GM21529 (cell line): Measurements from ENCODE around the gene CGNL1.
A peak's percentile ranks its signal among the peaks of the same experiment; 100 is the strongest.

Experiments used
- ATAC-seq: cut with Tn5 transposase; IDR thresholded peaks from one replicate; pipeline ENCODE4 v1.9.1; 2021; ENCODE audit not compliant: unreplicated experiment

The CGNL1 gene

DNA sequence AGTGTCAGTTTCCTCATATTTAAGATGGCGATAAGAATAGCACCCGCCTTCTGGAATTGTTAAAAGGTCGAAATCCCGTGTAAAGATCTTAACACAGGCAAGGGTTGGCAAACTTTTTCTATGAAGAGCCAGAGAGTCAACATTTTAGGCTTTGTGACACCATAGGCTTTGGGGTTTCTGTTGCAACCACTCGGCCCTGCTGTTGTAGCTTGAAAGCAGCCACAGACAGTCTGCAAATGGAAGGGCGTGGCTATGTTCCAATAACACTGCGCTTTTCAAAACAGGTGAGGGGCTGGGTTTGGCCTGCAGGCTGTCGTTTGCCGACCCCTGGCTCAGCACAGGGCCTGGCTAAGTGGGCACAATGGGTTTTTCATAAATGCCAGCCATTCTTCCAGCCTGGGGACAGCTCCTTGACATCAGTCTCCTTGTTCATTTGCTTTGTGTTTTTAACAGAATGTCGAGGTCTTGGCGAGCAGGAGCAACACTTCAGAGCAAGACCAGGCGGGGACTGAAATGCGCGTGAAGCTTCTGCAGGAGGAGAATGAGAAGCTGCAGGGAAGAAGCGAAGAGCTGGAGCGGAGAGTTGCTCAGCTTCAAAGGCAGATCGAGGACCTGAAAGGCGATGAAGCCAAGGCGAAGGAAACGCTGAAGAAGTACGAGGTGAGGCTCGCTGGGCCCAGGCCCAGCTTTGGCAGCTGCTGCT lies 140.2 kb downstream of the CGNL1 start:
- no peak for ATAC-seq

DNA sequence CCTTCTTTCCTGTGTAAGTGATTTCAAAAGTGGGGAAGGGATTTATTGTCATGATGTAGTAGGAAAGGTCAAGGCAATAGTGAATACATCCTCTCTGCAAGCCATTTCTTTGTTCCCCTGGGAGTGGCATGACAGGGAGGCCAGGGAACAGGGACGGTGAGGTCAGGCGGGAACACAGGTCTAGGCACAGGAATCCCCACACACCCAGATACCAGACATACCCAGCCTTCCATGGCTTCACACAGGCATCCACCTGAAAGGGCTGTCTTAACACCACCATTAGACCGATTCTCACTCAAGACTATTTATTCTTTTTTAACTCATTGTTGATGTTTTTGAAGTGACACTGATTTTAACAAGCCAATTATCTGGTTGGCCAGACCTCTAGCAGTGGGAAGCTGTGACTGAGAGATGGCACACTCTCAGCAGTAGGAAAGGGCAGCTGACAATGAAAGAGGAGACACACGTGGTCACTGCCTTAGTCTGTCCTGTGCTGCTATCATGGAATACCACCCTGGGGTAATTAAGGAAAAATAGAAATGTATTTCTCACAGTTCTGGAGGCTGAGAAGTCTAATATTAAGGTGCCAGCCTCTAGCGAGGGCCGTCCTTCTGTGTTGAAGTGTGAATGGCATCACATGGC lies 140.8 kb downstream of the CGNL1 start:
- no peak for ATAC-seq

DNA sequence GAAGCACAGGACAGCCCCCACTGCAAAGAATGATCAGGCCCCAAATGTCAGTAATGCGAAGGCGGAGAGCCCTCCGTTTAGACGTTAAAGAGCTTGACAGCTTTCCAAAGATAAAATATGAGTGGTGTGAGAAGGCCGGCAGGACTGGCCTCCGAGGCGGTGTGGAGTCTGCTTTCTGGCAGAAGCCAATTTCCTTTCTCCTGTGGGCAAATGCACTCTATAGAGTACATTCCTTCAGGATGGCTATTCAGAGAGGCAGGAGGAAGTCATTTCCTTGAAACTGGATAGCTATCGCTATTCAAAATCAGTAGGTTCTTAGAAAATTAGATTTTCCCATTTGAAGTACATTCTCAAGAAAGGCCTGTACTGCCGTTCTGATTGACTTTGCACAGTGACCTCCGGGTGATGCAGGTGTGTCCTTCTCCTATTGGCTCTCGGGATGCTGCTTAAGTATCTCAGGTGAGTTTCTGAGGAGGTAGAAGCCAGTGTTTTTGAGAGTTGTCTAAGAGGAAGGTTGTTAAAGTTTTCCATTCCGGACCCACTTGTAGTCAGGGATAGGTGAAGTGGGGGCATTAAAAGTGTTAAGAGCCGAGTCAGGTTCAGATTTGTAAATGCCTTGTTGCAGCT lies 142.6 kb downstream of the CGNL1 start:
- ATAC-seq: no peak

DNA sequence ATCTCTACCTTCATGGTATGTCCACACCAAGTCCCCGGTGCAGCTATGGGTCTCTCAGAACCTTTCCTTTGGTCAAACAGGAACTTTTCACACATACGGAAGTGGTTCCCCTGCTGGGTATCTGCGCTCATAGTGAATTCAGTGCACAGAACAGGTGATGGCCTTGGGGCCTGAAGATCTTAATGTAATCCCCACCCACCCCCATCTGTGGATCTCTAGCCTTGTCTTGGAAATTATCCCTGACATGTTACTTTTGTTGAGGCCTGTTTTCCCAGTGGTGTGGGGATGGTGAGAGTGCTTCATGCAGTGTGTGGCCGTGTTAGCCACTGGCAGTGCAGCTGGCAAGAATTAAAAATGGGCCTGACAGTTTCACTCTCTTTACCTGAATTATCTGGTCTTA lies 143.5 kb downstream of the CGNL1 start:
- no peak for ATAC-seq

DNA sequence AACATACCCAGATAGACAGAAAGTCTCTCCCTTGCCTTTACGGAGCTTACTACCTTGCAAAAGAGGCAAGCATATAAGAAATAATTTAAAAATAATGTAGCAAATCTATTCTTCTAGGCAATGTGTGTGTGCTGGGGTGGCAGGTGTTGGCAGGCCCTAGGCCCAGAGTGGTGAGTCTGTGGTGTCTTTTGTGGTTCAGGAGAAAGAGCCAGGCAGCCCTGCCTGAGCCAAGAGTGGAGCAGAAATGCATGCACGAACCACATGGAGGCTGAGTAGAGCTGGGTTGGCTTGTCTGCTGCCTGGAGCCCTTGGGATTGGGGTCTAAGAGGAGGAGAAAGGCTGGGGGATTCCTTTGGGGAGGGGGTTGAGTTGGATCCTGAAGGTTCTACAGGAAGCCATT lies 145.2 kb downstream of the CGNL1 start:
- no peak for ATAC-seq

DNA sequence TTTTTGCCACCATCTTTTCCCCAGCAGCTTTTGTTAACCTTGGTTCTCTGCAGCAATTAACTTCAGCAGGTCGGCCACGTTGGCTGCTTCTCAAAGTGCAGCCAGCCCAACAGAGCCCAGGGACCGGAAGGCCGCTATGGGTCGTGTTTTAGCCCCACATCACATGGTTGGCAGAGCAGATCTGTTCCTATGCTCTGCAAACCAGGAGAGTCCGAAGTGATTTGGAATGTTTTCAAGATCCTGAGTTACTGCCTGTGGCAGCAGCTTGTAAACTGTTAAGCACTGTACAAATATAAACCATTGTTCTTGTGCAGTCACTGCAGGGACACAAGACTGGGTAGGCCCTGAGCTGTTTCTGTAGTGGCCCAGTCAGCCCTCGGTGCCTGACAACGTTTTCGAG lies 145.8 kb downstream of the CGNL1 start:
- no peak for ATAC-seq

DNA sequence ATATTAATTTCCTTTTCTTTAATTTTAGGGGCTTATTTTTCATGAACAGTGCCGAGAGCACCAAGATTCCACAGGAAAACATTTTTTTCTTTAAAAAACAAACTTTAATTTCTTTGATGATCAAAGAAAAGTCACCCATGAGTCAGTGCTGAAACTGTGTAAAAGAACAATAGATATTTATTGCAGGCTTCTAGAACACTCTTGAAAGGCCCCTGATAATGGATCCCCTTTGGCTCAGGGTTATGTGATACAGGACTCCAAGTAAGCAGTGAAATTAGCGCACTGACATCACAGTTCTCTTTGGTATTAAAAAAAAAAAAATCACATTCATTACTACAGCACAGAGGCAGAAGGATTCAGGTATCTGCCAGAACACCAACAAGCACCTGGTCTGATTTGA lies 149.3 kb downstream of the CGNL1 start:
- ATAC-seq: no peak

DNA sequence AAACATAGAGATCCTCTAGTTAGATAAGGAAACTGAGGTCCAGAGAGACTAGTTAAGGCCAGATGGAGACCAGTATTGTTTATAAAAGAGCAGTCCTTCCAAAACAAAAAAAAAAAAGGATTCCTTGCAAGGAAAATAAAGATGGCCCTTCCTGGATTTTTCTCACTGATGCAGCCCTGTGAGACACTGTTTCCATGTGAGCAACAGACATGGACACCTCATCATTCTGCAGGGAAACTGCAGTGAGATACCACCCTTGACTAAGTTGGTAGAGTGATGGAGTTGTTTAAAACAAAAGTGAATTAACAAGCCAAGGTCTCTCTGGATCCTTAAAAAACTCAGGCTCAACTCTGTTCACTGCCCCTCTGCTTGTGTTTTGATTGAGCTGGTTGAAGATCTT lies 149.8 kb downstream of the CGNL1 start:
- no peak for ATAC-seq

DNA sequence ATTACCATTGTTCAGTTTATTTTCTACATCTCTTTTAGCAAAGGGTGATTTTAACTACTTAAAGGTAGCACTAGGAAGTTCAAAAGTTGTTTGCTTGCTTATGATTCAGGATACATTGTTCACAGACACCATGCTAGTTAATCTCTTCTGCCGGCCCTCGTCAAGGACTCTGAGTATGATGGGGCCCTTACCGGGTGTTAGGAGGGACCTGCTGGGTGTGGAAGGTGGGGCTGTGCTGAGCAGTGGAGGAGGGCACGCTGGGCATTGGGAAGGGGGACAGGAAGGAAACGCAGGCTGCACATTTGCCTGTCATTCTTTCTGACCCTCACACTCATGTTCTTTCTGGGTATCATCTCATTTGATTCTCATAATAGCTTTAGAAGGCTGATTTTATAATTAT lies 150.3 kb downstream of the CGNL1 start:
- ATAC-seq: no peak

DNA sequence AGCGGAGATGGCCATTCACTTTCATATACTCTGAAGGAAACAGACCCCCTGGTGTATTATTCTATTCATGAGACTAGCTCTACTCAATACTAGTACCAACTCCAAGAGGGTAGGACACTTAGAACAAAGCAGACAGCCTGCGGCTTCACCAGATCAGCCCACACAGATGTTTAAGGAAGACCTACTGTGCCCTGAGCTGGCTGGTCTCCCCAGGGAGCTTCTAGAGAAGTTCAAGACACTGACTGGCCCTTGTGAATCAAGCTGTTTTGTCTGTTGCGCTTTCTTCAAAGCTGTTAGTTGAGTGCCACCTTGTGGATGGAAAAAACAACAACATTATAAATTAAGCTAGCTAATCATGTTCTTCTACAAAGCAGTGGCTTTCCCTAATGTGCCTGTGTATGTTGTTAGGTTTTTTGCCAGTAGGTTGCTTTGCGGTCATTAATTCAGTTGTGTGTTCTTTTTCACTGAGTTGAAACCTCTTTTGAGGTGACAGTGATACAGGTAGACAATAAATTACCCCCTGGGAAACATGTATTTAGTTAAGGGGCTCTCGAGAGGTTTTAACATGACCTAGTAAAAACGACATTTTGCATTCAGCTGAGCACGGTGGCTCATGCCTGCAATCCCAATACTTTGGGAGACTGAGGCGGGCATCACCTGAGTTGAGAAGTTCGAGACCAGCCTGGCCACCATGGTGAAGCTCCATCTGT lies 151.2 kb downstream of the CGNL1 start:
- ATAC-seq: peak; percentile 55

DNA sequence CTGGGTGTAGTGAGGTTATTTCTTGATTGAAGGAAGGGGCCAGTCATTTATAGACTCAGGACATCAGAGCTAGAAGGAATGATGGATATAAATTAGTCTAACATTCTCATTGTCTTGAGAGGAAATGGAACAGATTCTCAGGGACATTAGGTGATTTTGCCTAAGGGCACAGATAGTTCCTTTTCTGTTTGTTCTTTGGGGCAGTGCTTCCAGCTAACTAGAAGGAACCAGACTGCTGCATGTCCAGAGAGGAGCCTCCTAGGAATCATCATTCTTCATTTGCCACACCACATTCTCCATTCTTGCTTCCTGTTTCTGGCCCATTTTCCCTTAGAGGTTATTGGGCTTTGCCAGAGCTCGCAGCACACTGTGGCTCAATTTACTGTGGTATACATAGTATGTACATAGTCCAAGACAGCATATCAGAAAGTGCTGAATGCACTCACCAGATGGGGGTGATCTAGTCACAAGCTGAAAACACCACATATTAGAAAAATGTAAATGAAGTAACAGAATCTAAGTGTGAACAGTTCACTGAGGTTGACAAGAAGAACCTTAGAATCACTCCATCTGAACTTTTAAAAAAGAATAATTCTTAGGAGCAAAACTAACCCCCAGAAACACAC lies 152.7 kb downstream of the CGNL1 start:
- ATAC-seq: no peak

DNA sequence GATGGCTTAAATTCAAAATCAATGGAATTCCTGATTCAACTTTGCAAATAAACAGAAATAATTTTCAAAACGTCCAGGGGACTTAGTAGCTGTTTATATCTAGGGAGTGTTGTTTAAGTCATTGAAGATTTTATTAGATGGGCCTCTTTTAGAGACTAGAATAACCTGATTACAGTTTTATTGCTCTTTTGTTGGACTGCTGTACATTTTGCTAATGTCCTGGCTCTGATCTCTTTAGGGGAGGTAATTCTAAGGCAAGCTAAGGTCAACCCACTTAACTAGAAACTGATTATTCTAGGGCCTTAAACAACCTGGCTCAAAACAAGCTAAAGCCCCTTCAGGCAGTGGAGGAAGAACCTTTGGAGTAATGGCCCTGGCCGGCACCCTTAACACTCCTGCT lies 153.4 kb downstream of the CGNL1 start:
- no peak for ATAC-seq

DNA sequence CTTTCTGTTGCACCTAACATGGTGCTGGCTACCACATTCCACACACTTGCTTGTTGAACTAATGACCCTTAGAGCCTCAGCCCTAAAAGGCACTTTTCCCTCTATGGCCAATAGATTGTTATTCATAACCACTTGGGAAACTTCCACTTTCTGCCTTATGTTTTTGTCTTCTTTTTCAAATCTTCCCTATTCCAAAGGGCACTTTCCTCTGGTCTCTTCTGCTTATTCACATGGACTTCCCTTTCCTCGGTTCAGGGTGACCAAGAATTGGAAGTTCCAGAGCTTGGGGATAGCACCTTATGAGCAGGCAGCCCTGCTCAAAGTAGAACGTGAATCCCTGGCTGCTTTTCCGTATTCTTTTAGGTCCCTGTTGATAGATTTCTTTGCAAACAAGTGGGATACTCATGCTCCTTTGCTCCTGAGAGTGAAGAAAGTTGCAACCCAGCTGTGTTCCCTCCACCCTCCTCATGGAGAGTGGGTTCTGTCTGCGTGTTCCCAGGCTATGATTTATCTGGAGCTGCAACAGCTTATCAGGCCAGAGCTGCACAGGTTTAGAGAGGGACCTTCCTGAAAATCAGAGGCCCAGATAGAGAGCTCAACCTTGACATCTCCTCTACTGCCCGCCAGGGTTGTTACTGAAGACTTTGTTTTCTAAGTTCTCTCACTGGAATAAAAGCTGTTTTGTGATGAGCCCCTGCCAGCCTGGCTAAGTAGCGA lies 156.6 kb downstream of the CGNL1 start:
- no peak for ATAC-seq

DNA sequence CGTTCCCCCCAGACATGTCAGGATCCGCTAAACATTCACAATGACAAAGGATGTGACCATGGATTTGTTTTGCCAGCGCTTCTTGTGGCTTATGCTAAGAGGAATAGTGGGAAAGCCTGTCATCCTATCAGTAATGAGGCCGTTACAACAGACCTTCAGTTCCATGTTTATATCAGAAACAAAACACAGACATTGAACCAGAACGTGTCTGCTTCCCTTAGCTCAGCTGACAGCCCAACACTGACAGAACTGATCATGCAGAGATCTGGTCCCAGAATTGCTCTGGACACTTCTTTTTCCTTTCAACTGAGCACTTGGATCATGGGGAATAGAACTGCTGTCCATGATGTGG lies 157.1 kb downstream of the CGNL1 start:
- ATAC-seq: no peak

DNA sequence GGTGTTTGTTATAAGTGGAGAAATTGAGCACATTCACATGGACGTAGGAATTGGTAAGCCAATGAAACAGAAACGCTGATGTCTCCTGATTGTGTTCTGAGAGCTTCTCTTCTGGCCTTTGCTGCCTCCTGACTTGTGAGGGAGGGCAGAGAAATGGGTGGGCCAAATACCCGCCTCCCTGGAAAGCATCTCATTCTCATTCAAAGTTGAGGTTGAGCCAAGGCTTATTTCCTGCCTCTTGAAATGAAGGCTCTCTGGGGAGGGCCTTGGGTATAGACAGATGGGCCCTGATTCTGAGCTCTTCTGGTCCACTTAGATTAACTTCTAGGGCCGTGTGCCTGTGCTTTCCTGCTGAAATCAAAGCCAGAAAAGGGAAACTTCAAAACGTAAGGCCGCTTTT lies 158.0 kb downstream of the CGNL1 start:
- no peak for ATAC-seq

DNA sequence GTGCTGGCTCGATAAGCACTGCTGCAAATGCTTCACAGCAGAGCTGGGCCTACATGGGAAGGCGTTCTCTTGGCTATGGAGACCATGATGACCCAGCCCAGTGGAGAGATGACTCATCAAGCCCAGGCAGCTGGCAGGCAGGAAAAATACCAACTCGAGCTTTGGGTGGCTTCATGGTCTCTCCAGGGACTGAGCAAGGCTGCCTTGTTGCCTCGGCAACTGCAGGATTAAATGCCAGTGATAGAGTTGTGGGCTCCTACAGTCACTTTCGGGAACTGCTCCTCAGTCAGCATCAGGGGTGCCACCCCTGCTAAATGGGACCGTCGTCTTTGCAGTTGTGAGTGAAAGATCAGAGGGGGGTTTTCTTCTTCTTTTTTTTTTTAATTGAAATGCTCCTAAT lies 160.8 kb downstream of the CGNL1 start:
- ATAC-seq: no peak

DNA sequence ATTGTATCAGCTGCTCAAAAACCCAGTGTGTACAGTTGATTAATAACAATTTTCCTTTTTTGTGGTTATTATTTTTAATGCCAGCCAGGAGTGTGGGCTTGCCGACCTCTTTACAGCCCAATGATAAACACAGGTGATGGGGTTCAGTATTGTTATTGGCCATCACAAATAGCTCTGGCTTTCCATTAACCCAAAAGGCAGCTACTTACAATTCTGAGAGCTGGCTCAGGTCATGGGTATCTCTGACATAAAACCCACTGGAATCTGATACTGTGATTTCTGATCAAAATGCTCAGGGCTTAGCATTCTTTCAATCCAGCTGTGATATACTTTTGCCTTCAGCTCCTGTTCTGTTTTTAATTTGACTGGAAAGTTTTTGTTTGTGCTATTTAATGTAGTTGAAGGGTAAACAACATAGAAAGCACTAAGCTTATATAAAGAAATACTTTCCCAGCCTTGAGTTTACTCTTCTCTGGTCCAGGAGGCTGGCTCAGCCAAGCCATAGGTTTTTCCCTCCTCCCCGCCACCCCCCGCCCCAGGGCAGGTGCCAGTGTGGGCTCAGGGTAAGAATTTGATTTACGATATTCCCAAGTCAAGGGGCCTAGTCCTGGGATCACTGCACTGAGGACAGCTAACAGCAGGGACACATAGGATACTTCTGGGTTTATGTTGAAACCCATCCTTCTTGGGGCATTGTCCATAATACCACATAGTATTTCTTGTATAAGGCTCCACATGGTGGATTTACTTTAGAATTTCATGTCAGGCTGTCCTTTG lies 161.4 kb downstream of the CGNL1 start:
- ATAC-seq: no peak

DNA sequence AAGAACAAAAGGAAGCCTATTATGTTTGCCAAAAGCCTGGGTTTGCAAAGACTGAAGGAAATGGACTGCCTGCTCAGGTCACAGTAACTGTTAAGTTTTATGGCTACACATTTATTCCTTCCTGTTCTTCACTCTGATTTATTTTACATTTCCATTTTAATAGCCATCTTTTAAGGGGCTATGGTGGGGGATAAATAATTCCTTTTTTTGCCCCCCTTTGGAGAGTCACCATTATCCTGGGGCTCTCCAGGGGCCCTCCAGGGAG lies 161.9 kb downstream of the CGNL1 start:
- ATAC-seq: no peak

DNA sequence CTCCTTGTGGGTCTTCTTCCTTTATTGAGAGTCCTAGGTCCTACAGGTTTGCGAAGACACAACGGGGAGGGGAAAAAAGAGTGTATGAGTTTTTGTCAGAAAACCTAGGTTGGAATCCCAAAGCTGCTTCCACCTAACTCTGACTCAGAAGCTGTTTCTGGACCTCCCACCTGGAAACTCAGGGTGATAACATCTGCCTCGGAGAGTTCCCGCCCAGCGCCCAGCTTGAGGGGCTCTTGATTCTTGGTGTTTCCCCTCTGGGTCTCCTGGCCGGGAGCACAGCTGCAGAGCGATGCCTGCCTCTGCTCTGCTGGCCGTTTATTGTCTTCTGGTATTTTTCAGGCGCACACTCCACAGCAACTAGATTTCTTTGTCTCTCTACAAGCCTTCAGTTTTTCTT lies 162.5 kb downstream of the CGNL1 start:
- no peak for ATAC-seq

DNA sequence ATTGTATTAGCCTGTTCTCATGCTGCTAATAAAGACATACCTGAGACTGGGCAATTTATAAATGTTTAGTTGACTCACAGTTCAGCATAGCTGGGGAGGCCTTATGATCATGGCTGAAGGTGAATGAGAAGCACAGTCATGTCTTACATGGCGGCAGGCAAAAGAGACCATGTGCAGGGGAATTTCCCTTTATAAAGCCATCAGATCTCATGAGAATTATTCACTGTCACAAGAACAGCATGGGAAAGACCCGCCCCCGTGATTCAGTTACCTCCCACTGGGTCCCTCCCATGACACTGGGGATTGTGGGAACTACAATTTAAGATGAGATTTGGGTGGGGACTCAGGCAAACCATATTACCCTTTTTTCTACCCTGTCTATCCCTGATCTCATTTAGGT lies 163.9 kb downstream of the CGNL1 start:
- ATAC-seq: no peak
